Measurements from ENCODE around the gene LCE4A.

LCE4A gene

DNA sequence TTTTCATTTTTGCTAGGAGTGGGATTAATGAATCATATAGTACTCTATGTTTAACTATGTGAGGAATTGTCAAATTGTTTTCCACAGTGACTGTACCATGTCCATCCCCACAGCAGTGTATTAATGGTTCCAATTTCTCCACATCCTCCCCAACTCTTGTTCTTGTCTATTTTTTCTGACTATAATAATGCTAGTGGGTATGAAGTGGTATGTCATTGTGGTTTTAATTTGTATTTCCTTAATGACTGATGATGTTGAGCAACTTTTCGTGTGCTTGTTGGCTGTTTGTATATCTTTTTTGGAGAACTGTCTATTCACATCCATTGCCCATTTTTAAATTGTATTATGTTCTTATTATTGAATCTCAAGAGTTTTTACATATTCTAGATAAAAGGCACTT, 39.9 kb downstream of the LCE4A start:
- DNase-seq, result no peak

DNA sequence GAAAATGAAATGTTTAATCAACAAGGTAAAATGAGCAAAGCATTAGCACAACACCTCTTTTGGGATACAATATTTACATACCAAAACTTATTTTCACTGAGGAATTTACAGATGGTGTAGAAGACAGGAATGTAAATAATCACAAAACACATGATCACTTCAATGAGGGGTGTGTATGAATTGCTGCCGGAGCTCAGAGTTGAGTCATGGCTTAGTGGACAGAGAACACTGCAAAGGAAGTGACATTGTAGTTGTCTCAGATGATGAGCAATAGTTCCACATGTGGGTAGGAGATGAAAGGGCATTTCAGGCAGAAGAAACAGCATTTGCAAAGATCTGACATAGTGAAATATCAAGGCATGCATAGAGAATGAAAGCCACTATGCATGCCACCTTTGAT, 44.3 kb downstream of the LCE4A start:
- no peak for DNase-seq

DNA sequence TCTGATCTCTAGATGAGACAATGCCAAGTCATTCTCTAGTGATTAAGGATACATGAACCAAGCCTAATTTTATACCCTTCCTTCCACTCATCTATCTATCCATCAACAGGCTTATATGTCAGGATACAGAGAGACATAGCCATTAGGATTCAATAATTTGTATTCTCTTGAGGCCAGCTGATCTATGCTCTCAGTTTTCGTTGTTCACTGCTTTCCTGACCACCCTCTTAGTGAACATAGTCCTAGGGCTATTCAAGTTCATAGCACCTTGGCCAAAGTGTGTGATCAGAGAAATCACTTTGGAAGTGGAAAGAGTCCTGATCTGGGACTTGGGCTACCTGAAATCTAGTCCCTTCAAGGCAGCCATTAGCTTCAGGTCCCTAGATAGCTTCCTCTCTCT, 45.6 kb downstream of the LCE4A start:
- DNase-seq, result no peak

DNA sequence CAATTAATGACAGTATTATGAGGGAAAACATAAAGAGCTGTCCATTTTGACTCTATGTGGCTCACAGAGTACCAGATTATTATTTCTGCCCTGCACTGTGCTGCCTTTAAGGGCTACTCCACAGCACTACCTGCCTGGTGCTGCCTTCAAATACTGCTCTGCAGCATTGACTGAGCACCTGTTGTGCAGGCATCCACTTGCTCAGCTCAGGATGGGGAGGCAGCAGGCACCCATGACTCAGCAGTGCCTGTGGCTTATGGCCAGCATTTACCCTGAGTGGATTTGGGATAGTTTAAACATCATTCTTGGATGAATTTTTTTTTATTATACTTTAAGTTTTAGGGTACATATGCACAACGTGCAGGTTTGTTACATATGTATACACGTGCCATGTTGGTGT, 48.9 kb downstream of the LCE4A start:
- no peak for DNase-seq

DNA sequence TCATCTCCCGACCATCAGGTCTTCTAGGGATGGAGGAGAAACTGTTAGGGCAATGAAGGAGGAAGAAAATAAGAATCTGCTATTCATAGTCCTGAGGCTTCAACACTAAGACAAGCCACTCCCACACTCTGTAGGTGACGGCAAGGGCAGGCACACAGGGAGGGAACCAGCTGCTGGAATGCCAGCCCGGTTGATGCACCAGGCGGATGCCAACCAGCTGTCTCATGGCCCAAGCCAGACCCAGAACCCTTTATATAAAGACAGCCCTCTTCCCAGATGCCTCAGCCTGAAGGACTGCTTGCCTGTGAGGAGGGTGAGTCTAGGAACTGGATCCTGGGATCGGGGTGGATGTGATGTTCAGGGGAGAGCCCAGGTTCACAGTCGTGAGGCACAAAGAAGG, 49.8 kb downstream of the LCE4A start, which contains the start of gene KPRP:
Gene KPRP, plus strand, starts transcription at position 279 of the 400 bp plus-strand sequence. CDS start 1,564 bp downstream, outside the sequence.
- no peak for DNase-seq

DNA sequence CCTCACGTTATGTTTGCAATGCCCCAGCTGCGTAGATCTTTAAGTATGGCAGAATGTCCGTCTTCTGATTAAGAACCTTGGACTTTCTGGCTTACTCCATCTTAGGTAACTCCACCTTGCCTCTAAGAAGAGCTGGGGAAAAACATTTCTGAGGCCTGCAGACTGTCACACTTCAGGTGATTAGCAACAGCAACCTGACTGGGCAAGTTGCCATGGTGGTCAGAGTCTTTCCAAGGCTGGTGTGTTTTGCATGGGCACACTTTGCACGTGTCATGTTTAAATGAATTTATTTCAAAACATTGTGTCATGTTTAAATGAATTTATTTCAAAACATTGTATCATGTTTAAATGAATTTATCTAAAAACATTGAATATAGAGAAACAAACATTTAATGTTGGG, 50.7 kb downstream of the LCE4A start:
- no peak for DNase-seq
